Endometrium (tissue), 2 donors: ENCODE data around the gene GINS1.

Experiments used
- FAIRE-seq: peaks from 2 replicates; lab custom pipeline; 2012; peaks lifted over from hg19 to GRCh38; lab: Jason Lieb, UNC
- donor health status: control.
- donor health status: control.

GINS1 gene

GRCh38 chr20:25407311-25408169 lies at the start of gene GINS1:
Gene GINS1, plus strand, starts transcription at chr20:25407673. Its CDS starts 148 bp downstream, at chr20:25407821.
- FAIRE-seq: no peak

DNA sequence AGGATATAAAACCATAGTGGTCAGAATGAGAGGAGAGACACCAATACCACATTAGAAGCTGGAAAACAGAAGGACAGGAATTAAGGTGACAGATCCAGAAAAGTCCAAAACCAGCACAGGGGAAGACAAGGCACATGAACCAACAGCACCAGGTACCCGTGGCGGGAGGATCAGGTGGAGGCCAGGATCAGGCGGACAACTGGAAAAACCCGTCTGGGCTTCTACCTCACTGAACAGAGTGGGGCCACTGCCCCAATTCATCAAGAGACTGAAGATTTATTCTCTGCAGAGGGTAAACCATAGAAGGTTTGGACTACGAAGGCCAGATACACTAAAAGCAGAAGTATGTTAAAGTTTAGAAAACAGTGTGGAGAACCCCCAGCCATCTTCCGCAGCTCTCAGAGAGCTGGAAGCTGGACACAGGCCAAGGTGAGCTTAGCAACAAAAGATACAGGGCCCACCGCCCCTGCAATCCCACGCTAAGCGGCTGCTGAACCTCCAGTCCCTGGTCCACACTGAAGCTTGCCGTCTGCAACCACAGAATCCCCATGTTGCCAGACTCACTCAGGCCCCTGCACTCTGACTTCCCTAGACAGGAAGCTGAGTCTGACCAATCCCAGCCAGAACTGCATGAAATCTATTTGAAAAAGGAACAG lies 46.7 kb upstream of the GINS1 start:
- FAIRE-seq: no peak

DNA sequence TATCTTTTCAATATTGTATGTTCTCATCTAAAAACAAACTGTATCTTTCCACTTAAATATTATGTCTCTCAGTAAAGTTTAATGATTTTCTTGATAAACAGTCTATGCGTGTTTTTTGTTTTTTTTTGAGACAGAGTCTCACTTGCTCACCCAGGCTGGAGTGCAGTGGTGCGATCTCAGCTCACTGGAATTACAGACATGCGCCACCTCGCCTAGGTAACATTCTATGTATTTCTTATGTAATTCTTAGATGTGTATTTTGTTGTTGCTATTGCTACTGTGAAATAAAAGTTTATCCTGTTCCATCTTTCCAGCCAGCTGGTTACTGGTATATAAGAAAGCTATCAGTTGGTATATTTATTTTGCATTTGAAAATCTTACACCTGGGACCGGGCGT lies 46.2 kb upstream of the GINS1 start:
- FAIRE-seq: no peak

DNA sequence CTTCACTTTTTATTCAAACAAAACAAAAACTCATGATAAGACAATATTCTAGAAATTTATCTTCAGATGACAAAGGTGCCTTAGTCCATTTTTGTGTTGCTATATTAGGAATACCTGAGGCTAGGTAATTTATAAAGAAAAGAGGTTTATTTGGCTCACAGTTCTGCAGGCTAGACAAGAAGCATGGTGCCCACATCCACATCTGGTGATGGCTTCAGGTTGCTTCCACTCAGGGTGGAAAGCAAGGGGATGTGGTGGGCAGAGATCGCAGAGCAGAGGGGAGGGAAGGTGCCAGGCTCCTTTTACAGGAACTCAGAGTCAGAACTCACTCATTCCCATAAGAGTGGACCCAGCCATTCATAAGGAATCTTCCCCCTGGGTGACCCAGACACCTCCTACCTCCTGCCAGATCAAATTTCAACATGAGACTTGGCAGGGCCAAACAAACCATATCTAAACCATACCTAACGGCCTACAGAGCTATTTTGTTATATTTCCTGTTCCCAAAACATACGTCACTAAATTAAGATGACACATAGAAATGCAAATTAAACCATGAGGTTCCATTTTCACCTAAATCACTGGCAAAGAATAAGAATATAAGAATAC lies 43.2 kb upstream of the GINS1 start:
- FAIRE-seq: no peak

GRCh38 chr20:25364879-25365699 lies 42.4 kb upstream of the GINS1 start:
- no peak for FAIRE-seq

GRCh38 chr20:25368526-25368925 lies 38.9 kb upstream of the GINS1 start:
- FAIRE-seq: no peak

DNA sequence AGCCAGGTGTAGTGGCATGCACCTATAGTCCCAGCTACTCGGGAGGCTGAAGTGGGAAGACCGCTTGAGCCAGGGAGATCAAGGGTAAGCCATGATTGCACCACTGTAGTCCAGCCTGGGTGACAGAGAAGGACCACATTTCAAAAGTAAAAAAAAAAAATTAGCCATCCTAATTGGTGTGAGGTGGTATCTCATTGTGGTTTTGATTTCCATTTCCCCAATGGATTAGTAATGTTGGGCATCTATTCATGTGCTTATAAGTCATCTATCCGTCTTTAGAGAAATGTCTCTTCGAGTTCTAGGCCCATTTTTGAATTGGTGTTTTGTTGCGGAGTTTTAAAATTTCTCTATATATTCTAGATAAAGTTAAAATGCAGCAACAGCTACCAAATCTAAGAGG lies 38.5 kb upstream of the GINS1 start:
- no peak for FAIRE-seq

DNA sequence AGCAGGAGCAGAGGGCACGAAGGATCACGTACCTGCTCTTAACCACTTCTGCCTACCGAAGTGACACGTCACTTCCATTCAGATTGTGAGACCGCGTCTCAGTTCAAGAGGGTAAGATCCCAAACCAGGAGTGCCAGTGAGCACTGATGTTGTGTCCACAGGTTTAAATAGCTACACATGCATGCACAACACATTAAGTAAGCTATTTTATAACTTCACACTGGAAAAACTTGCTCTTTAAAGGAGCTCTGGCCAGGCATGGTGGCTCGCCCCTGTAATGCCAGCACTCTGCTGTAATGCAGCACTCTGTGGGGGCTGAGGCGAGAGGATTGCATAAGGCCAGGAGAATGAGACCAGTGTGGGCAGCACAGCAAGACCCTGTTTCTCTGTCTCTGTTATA lies 37.9 kb upstream of the GINS1 start:
- no peak for FAIRE-seq

- no peak for FAIRE-seq
Measured at GRCh38 chr20:25369971-25370370, 37.5 kb upstream of the GINS1 start.

GRCh38 chr20:25372584-25373336 lies 34.7 kb upstream of the GINS1 start:
- FAIRE-seq: no peak

GRCh38 chr20:25374842-25375241 lies 32.6 kb upstream of the GINS1 start:
- FAIRE-seq: no peak

DNA sequence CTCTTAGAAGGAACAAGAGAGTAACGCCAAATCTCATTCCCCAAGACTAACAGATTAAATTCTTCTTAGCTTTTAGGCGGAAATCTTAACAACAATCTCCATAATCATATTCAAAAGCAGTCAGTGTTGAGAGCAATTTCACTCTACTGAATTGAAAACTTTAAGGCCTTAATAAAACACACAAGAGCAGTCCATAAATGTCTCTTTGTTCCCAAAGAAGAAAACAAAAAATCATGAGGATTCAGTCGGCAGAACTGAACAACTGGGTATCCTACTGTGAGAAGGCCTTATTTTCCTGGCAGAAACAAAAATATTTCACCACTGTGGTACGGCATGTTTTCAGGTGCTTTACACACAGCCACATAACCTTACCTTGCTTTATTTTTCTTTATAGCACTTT lies 31.2 kb upstream of the GINS1 start:
- no peak for FAIRE-seq

GRCh38 chr20:25376886-25377285 lies 30.6 kb upstream of the GINS1 start:
- FAIRE-seq: no peak

- FAIRE-seq: no peak
Measured at GRCh38 chr20:25378189-25378883, 29.1 kb upstream of the GINS1 start.

DNA sequence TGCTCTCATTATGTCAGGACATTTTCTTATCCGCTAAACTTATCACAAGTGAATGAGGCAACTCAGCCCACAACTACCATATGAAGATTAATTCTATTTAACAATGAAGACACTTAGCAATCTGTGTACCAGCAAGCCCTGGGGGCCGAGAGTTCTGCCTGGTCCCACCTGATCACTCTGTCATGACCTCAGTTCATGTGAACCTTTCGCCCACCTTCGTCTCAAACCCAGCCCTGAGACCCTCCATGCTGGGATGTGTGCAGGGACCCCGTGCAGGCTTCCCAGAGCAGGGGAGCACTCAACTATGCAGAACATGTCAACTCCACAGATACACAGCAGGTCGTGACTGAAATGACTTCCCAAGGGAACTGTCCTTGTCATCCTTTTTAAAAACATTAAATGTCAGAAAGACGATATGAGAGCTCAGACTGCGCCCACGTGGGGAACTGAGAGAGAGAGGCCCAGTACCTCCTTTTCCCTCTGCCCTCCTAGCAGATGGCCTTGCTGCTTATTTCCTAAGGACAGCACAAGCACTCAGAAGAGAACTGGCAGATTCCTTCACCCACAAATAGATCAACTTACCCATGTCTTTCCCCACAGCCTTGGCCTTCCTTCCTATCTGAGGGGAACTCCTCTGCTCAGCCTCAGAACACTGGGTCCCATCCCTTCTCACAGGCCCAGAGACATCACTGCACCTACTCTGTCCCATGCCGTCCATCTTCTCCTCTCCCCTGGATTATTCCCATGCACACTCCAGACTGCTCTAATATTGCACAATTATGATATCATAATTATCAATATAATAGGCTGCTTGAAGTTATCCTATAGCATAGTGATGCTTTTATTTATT lies 28.4 kb upstream of the GINS1 start:
- no peak for FAIRE-seq

- FAIRE-seq: no peak
Measured at GRCh38 chr20:25380945-25381614, 26.4 kb upstream of the GINS1 start.

- no peak for FAIRE-seq
Measured at GRCh38 chr20:25382704-25383370, 24.6 kb upstream of the GINS1 start.

DNA sequence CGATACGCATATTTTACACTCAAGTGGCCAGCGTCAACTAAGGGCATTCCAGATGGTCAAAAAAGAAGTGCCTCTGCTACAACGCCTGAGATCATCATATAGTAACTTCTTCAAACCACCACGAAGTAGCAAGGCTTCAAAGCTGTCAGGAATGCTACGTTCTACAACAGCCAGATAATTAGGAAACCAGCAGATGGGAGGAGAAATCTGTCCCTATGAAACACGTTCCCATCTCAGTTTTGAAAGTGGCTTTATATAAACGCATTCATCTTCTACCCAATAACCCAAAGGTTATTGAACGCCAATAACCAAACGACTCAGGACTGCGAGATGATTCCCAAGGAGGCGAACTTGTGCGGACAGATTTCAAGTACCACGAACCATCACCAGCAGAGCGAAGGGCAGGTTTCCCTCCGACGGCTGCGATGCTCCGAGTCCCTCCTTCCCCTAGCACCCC lies 18.0 kb upstream of the GINS1 start:
- FAIRE-seq: no peak
